Measurements from ENCODE around the gene ARMC6.

The ARMC6 gene

GRCh38 chr19:19033426-19034203 lies at the start of gene ARMC6, which contains the start of gene SUGP2:
TSS of gene ARMC6 (plus strand) at chr19:19033603. CDS start at chr19:19034210, 607 bp downstream.
TSS of gene SUGP2 (minus strand) at chr19:19033517. CDS start at chr19:19031071, 2,446 bp downstream.
- peak; percentile 85 for DNase-seq

GRCh38 chr19:18984251-18984650 lies 49.2 kb upstream of the ARMC6 start:
- DNase-seq: no peak

GRCh38 chr19:18985257-18985656 lies 48.1 kb upstream of the ARMC6 start:
- no peak for DNase-seq

- DNase-seq: no peak
Observed at GRCh38 chr19:18987456-18987855, 45.9 kb upstream of the ARMC6 start.

GRCh38 chr19:18989316-18989715 lies 44.1 kb upstream of the ARMC6 start:
- no peak for DNase-seq

- DNase-seq: no peak
Observed at GRCh38 chr19:18990128-18990708, 43.2 kb upstream of the ARMC6 start.

- no peak for DNase-seq
Observed at GRCh38 chr19:18991006-18991405, 42.4 kb upstream of the ARMC6 start.

- DNase-seq: no peak
Observed at GRCh38 chr19:18991468-18991867, 41.9 kb upstream of the ARMC6 start.

- no peak for DNase-seq
Observed at GRCh38 chr19:18992696-18993095, 40.7 kb upstream of the ARMC6 start.

- DNase-seq: no peak
Observed at GRCh38 chr19:18993115-18993514, 40.3 kb upstream of the ARMC6 start.

GRCh38 chr19:18995804-18996241 lies 37.6 kb upstream of the ARMC6 start:
- peak; percentile 68 for DNase-seq

- no peak for DNase-seq
Observed at GRCh38 chr19:18996351-18996750, 37.1 kb upstream of the ARMC6 start.

GRCh38 chr19:18996796-18997394 lies 36.5 kb upstream of the ARMC6 start:
- no peak for DNase-seq

- no peak for DNase-seq
Observed at GRCh38 chr19:18998276-18998675, 35.1 kb upstream of the ARMC6 start.

GRCh38 chr19:18999016-18999758 lies 34.2 kb upstream of the ARMC6 start:
- DNase-seq: no peak

GRCh38 chr19:18999896-19000620 lies 33.3 kb upstream of the ARMC6 start:
- no peak for DNase-seq

- no peak for DNase-seq
Observed at GRCh38 chr19:19004144-19004543, 29.3 kb upstream of the ARMC6 start.

GRCh38 chr19:19006213-19006612 lies 27.2 kb upstream of the ARMC6 start:
- DNase-seq: no peak

GRCh38 chr19:19009951-19010350 lies 23.5 kb upstream of the ARMC6 start:
- DNase-seq: no peak

- DNase-seq: no peak
Observed at GRCh38 chr19:19010551-19010950, 22.9 kb upstream of the ARMC6 start.

GRCh38 chr19:19021115-19021514 lies 12.3 kb upstream of the ARMC6 start:
- peak; percentile 55 for DNase-seq

GRCh38 chr19:19022380-19022961 lies 10.9 kb upstream of the ARMC6 start:
- DNase-seq: no peak
